Measurements from ENCODE around the gene FAM229A.
A peak's percentile ranks its signal among the peaks of the same experiment; 100 is the strongest.

Gene FAM229A

GRCh38 chr1:32362474-32363313 is at the start of gene FAM229A, which contains the start of gene TSSK3:
Gene FAM229A, minus strand, starts transcription at chr1:32362485. Its CDS starts 394 bp downstream, at chr1:32362091.
Gene TSSK3, plus strand, starts transcription at chr1:32362539. Its CDS starts 163 bp downstream, at chr1:32362702.
- no peak for TF ChIP-seq CTCF (IDR thresholded peaks at IDR 0.05; ENCODE audit: insufficient read depth, missing control alignments)
- FAIRE-seq: no peak
- DNase-seq (ENCODE audit: insufficient read length, low spot score): no peak

- no peak for FAIRE-seq
- no peak for TF ChIP-seq CTCF (IDR thresholded peaks at IDR 0.05; ENCODE audit: insufficient read depth, missing control alignments)
These were observed 49.0 kb upstream of the FAM229A start for GRCh38 chr1:32411261-32411660.

GRCh38 chr1:32406629-32407111 is 44.4 kb upstream of the FAM229A start:
- TF ChIP-seq CTCF (IDR thresholded peaks at IDR 0.05; ENCODE audit: insufficient read depth, missing control alignments): no peak
- FAIRE-seq (no peak), DNase-seq (ENCODE audit: insufficient read length, low spot score) (no peak)

More at GRCh38 chr1:32411261-32411660, 49.0 kb upstream of the FAM229A start:
- DNase-seq (ENCODE audit: insufficient read length, low spot score): no peak

GRCh38 chr1:32405672-32406467 is 43.6 kb upstream of the FAM229A start:
- FAIRE-seq (no peak), DNase-seq (ENCODE audit: insufficient read length, low spot score) (no peak)

GRCh38 chr1:32404946-32405345 is 42.7 kb upstream of the FAM229A start:
- FAIRE-seq (no peak), DNase-seq (ENCODE audit: insufficient read length, low spot score) (no peak)
- TF ChIP-seq CTCF (IDR thresholded peaks at IDR 0.05; ENCODE audit: insufficient read depth, missing control alignments): no peak

More at GRCh38 chr1:32405672-32406467, 43.6 kb upstream of the FAM229A start:
- TF ChIP-seq CTCF (IDR thresholded peaks at IDR 0.05; ENCODE audit: insufficient read depth, missing control alignments): no peak

- TF ChIP-seq CTCF (IDR thresholded peaks at IDR 0.05; ENCODE audit: insufficient read depth, missing control alignments): peak; percentile 89
- DNase-seq (ENCODE audit: insufficient read length, low spot score) (peak; percentile 75), FAIRE-seq (no peak)
These were observed 38.8 kb upstream of the FAM229A start for GRCh38 chr1:32400876-32401631.

All from D721Med (cell line).